BE2C (cell line): ENCODE measurements around the gene MAP3K5.
A peak's percentile ranks its signal among the peaks of the same experiment; 100 is the strongest.
"Not testable (repeated sequence)": the region's sequence is repeated elsewhere in the genome, so short reads cannot be mapped to it uniquely, and the experiment has no call there.

Experiments
- DNase-seq: peaks from one replicate; pipeline ENCODE4 v3.0.0-alpha.2; 2020
- H3K27me3 ChIP-seq: fragments of 250-450 bp; sonication (Bioruptor Pico); 2 replicates; pipeline ENCODE4 v1.5.1; 2020; ENCODE audit warnings: mild to moderate bottlenecking
- H3K36me3 ChIP-seq: fragments of 250-450 bp; sonication (Bioruptor Pico); 2 replicates; pipeline ENCODE4 v1.5.1; 2020; ENCODE audit warnings: mild to moderate bottlenecking
- H3K4me1 ChIP-seq: fragments of 250-450 bp; sonication (Bioruptor Pico); 2 replicates; pipeline ENCODE4 v1.5.1; 2020
- H3K4me3 ChIP-seq: 2 replicates; pipeline ENCODE4 v1.5.1; 2011; ENCODE audit warnings: low read depth, low read length
- H3K9me3 ChIP-seq: fragments of 250-450 bp; sonication (Bioruptor Pico); 2 replicates; pipeline ENCODE4 v1.5.1; 2020
- CTCF ChIP-seq: IDR thresholded peaks from 2 replicates; pipeline ENCODE4 v1.5.1; 2012; ENCODE audit warnings: mild to moderate bottlenecking, low read depth, low read length

Gene MAP3K5

DNA sequence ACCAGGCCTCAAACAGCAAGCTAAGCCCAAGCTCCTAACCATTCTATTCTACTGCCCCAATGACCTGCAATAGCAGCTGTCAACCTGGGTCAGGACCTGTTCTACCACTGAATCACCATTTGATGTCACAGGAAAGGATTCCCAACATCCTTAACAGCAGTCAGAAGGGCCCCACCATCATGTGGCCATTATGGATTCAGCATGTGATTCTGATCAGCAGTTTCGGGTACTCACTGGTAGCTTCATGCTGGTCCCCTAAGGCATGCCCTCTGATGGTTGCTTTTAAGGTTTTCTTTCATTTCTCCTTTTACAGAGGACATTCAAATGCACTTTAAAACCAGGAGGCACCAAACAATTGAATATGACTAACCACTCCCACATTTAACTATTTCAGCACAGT lies 204.8 kb downstream of the MAP3K5 start:
- no peaks in the 10 kb centered on the region for H3K4me1 ChIP-seq
- H3K27me3 ChIP-seq, result no peaks in the 10 kb centered on the region
- no peak overlapping the region for H3K4me3 ChIP-seq
- TF ChIP-seq CTCF, result no peak
- DNase-seq, result no peak
- H3K9me3 ChIP-seq, result no peaks in the 10 kb centered on the region
- H3K36me3 ChIP-seq, result peaks cover 9% of the 10 kb centered on the region

- no peak for DNase-seq
- Histone ChIP-seq H3K4me1 (no peaks in the 10 kb centered on the region), H3K36me3 (peaks cover 7% of the 10 kb centered on the region), H3K9me3 (no peaks in the 10 kb centered on the region), H3K27me3 (no peaks in the 10 kb centered on the region), H3K4me3 (no peak overlapping the region)
- no peak for TF ChIP-seq CTCF
Observed at GRCh38 chr6:136586295-136586694, 206.0 kb downstream of the MAP3K5 start.

DNA sequence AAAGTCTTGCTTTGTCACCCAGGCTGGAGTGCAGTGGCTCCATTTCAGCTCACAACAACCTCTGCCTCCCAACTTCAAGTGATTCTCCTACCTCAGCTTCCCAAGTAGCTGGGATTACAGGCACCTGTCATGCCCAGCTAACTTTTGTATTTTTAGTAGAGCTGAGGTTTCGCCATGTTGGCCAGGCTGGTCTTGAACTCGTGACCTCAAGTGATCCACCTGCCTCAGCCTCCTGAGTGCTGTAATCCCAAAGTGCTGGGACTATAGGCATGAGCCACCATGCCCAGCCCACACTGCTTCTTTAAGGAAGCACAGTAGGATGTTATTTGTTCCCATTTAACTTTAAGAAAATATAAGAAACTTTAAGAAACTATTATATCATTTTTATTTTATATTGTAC lies 206.8 kb downstream of the MAP3K5 start:
- H3K36me3 ChIP-seq, H3K9me3 ChIP-seq, H3K4me1 ChIP-seq, DNase-seq, H3K27me3 ChIP-seq, H3K4me3 ChIP-seq: not testable (repeated sequence)

- H3K9me3 ChIP-seq, H3K27me3 ChIP-seq, H3K4me3 ChIP-seq, H3K4me1 ChIP-seq, DNase-seq, H3K36me3 ChIP-seq: not testable (repeated sequence)
Observed at GRCh38 chr6:136584290-136584689, 208.0 kb downstream of the MAP3K5 start.

DNA sequence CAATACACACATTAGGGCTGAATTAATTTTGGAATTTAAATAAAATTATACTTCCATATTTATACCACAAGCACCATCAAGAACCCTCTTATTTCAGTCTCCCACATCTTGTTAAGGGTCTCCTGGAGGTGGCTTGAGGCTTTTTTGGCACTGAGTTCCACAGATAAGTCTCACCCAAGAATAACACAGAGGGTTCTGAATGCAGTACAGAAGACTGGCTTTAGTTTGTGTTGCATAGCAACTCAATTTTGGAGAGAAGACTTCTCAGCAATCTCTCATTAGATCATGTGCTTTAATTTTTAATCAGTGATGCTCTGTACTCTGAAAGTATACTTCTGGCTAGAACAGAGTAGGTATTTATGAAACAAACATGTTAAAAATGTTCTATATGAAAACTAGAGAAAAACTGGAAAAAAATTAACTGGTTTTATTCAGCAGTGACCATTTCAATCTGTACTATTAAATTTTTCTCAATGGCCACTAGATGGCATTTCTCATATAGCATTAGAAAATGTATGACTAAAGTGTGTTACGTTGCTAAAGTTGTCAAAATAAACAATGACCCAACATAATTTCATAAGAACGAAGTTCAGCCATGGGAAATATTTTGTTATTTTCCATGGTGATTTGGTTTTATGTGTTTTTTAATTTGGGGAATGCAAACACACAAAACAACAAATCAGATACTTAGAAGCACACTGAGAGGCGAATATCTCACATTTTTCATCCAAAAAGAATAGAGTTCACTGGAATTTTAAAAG lies 209.4 kb downstream of the MAP3K5 start:
- H3K27me3 ChIP-seq, result no peaks in the 10 kb centered on the region

DNA sequence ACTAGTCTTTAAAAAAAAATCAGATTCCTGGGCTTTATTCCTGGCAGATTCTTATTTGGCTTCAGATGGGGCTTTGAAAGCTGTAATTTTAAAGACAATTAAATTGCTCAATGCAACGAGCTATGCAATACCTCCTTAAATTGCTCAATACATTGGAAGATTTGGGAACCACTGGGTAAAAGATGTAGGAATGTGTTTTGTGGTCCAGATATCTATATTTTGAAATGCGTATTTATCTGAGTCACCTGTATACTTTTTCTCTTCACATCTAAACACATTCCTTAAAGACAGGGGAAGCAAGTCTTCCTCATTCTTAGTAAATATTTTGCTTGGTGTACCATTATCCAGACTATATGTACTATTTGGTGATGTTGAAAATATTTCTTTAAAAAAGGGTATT lies 212.5 kb downstream of the MAP3K5 start:
- H3K4me1 ChIP-seq, result no peaks in the 10 kb centered on the region
- no peak for DNase-seq
- no peaks in the 10 kb centered on the region for H3K9me3 ChIP-seq
- TF ChIP-seq CTCF, result no peak
- H3K4me3 ChIP-seq, result no peak overlapping the region
- no peaks in the 10 kb centered on the region for H3K27me3 ChIP-seq
- H3K36me3 ChIP-seq, result no peaks in the 10 kb centered on the region; the same call in 1 of the 2 replicates

More for the DNA sequence above, 209.4 kb downstream of the MAP3K5 start:
- no peaks in the 10 kb centered on the region for H3K36me3 ChIP-seq
- H3K4me3 ChIP-seq, result no peak overlapping the region
- DNase-seq, result no peak
- peak; percentile 50; the same call in 1 of the 2 replicates for TF ChIP-seq CTCF
- no peaks in the 10 kb centered on the region for H3K4me1 ChIP-seq
- no peaks in the 10 kb centered on the region for H3K9me3 ChIP-seq

DNA sequence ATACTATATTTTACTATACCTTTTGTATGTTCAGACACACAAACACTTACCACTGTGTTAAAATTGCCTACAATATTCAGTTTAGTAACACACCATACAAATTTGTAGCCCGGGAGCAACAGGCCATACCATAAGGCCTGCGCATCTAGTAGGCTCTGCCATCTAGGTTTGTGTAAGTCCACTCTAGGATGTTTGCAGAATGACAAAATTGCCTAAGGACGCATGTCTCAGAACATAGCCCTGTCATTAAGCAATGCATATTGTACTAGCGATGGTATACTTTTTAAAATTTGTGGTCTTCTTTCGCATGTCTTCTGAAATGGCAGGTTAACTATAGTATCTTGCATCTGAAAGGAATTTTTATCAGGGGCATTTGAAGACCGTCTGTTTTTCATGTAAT lies 215.5 kb downstream of the MAP3K5 start:
- TF ChIP-seq CTCF, result no peak
- Histone ChIP-seq H3K27me3 (no peaks in the 10 kb centered on the region), H3K9me3 (no peaks in the 10 kb centered on the region), H3K4me3 (no peak overlapping the region), H3K36me3 (no peaks in the 10 kb centered on the region; the same call in 1 of the 2 replicates), H3K4me1 (no peaks in the 10 kb centered on the region)
- DNase-seq, result no peak
